ENCODE measurements around the gene DGKD.

DNA sequence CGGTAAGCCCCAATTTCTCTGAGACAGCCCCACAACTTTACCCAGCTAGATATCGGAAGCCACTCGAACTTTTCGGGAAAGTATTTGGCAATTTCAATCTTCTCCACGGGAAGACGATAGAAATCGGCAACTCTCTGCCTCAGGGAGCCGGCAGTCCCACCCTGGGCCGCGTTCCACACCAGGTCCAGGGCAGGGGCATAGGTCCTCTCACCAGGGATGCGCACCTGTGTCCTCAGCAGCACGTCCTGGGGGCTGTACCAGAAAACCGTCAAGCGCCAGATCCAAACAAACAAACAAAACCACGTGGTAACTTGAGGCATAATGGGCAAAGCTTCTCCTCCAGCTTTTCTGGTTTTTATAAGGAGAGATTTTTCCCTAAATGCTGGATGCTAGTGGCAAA lies 131.4 kb downstream of the DGKD start:
- TF ChIP-seq, protein P1, sequence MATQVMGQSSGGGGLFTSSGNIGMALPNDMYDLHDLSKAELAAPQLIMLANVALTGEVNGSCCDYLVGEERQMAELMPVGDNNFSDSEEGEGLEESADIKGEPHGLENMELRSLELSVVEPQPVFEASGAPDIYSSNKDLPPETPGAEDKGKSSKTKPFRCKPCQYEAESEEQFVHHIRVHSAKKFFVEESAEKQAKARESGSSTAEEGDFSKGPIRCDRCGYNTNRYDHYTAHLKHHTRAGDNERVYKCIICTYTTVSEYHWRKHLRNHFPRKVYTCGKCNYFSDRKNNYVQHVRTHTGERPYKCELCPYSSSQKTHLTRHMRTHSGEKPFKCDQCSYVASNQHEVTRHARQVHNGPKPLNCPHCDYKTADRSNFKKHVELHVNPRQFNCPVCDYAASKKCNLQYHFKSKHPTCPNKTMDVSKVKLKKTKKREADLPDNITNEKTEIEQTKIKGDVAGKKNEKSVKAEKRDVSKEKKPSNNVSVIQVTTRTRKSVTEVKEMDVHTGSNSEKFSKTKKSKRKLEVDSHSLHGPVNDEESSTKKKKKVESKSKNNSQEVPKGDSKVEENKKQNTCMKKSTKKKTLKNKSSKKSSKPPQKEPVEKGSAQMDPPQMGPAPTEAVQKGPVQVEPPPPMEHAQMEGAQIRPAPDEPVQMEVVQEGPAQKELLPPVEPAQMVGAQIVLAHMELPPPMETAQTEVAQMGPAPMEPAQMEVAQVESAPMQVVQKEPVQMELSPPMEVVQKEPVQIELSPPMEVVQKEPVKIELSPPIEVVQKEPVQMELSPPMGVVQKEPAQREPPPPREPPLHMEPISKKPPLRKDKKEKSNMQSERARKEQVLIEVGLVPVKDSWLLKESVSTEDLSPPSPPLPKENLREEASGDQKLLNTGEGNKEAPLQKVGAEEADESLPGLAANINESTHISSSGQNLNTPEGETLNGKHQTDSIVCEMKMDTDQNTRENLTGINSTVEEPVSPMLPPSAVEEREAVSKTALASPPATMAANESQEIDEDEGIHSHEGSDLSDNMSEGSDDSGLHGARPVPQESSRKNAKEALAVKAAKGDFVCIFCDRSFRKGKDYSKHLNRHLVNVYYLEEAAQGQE (IDR thresholded peaks at IDR 0.05; ENCODE audit: insufficient read depth in 1 of 2, low read depth in 2 of 2, low read length in 2 of 2) = no peak
- TF ChIP-seq POLR2AphosphoS5 (IDR thresholded peaks at IDR 0.05; ENCODE audit: low read depth, low read length) (no peak), TAF1 (IDR thresholded peaks at IDR 0.05; ENCODE audit: borderline replicate concordance, insufficient read depth, low read length) (no peak), SIN3A (IDR thresholded peaks at IDR 0.05; ENCODE audit: borderline replicate concordance, insufficient read depth, low read length) (no peak)
